Karpas-422 (cell line): ENCODE data around the gene PRCP. TPM values are rescaled to one million over a fixed set of nuclear protein-coding genes. Genes with fewer than 3 reads are reported as not detected.

Experiments
- DNase-seq: peaks from one replicate; pipeline ENCODE4 v3.0.0-alpha.2; 2015
- H2AFZ ChIP-seq: fragments of 200-600 bp; sonication (generic); 2 replicates; pipeline ENCODE4 v1.6.1; 2014; ENCODE audit warnings: antibody characterized with exemption, low read length, mixed read lengths
- H3K27ac ChIP-seq: fragments of 200-600 bp; sonication (generic); 2 replicates; pipeline ENCODE4 v1.5.1; 2014; ENCODE audit warnings: mild to moderate bottlenecking, low read length, moderate library complexity
- H3K27me3 ChIP-seq: fragments of 200-600 bp; sonication (generic); 2 replicates; pipeline ENCODE4 v1.6.1; 2014; ENCODE audit warnings: low read length, mixed read lengths
- H3K36me3 ChIP-seq: fragments of 200-600 bp; sonication (generic); 2 replicates; pipeline ENCODE4 v1.6.1; 2014; ENCODE audit warnings: low read length, mixed read lengths; ENCODE audit not compliant: insufficient read depth
- H3K4me1 ChIP-seq: fragments of 200-600 bp; sonication (generic); 2 replicates; pipeline ENCODE4 v1.6.1; 2014; ENCODE audit warnings: mild to moderate bottlenecking, low read length, mixed read lengths
- H3K4me2 ChIP-seq: fragments of 200-600 bp; sonication (generic); 2 replicates; pipeline ENCODE4 v1.6.1; 2014; ENCODE audit warnings: low read length, low read depth, mild to moderate bottlenecking; ENCODE audit not compliant: poor library complexity, severe bottlenecking
- H3K4me3 ChIP-seq: fragments of 200-600 bp; sonication (generic); 2 replicates; pipeline ENCODE4 v1.5.1; 2014; ENCODE audit warnings: mild to moderate bottlenecking, antibody characterized with exemption, low read length, mixed read lengths
- H3K79me2 ChIP-seq: fragments of 200-600 bp; sonication (generic); 2 replicates; pipeline ENCODE4 v1.6.1; 2014; ENCODE audit warnings: mild to moderate bottlenecking, low read length, mixed read lengths
- H3K9ac ChIP-seq: fragments of 200-600 bp; sonication (generic); 2 replicates; pipeline ENCODE4 v1.6.0; 2014; ENCODE audit warnings: low read length
- H3K9me2 ChIP-seq: fragments of 200-600 bp; sonication (generic), shearing (Covaris generic); replicated peaks from 2 replicates; pipeline ENCODE4 v1.6.0; 2014; ENCODE audit warnings: mild to moderate bottlenecking, low read length, moderate library complexity; ENCODE audit not compliant: insufficient read depth
- H3K9me3 ChIP-seq: fragments of 300-700, 200-600 bp; sonication (generic); 2 replicates; pipeline ENCODE4 v1.6.1; 2014; ENCODE audit warnings: low read length, mixed read lengths
- H4K20me1 ChIP-seq: fragments of 200-600 bp; sonication (generic); 2 replicates; pipeline ENCODE4 v1.6.1; 2014; ENCODE audit warnings: mild to moderate bottlenecking, antibody characterized with exemption, low read length, low read depth; ENCODE audit not compliant: insufficient read depth
- total RNA-seq: library from RNA; depleted of rRNA; stranded (reverse); fragments of >200 nt; shearing (Covaris generic); gene quantifications from 2 replicates; pipeline ENCODE4 v1.2.3, GENCODE V29; 2014; ENCODE audit warnings: low replicate concordance

Gene PRCP
- total RNA-seq, 1 experiment from 2014 or later = 46.1 TPM

DNA sequence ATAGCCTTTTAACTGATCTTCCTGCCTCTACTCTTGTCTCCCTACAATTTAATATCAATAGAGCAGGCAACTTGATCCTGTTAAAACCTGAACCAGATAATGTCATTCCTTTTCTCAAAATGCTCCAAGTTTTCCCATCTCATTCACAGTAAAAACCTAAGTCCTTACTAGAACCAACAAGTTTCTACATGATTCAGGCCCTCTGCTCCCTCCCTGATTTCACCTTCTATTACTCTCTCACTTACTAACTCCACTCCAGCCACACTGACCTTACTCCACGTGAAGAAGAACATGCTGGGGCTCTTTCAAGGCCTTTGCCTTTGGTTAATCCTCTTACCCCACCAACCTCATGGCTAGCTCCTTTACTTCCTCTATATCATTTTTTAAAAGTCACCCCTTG is 71.1 kb downstream of the PRCP start:
- no peaks in the 10 kb centered on the region for H3K79me2 ChIP-seq
- no peak overlapping the region for H3K9ac ChIP-seq
- no peaks in the 10 kb centered on the region for H3K27me3 ChIP-seq
- H3K4me3 ChIP-seq = no peak overlapping the region
- peaks cover 15% of the 10 kb centered on the region for H3K4me1 ChIP-seq
- H3K4me2 ChIP-seq = no peak overlapping the region
- no peak overlapping the region for H2AFZ ChIP-seq
- H3K9me3 ChIP-seq = no peaks in the 10 kb centered on the region
- H3K36me3 ChIP-seq = no peaks in the 10 kb centered on the region
- peaks cover 6% of the 10 kb centered on the region; the same call in 1 of the 2 replicates for H4K20me1 ChIP-seq
- no peaks in the 10 kb centered on the region for H3K9me2 ChIP-seq
- no peak overlapping the region for H3K27ac ChIP-seq
- no peak for DNase-seq

GRCh38 chr11:82828472-82828871 is 71.8 kb downstream of the PRCP start:
- H3K79me2 ChIP-seq = no peaks in the 10 kb centered on the region
- H2AFZ ChIP-seq = no peak overlapping the region
- DNase-seq = no peak
- H3K4me2 ChIP-seq = no peak overlapping the region
- no peaks in the 10 kb centered on the region for H3K36me3 ChIP-seq
- H3K4me1 ChIP-seq = peaks cover 15% of the 10 kb centered on the region
- no peaks in the 10 kb centered on the region for H3K9me3 ChIP-seq
- H4K20me1 ChIP-seq = peaks cover 6% of the 10 kb centered on the region; the same call in 1 of the 2 replicates
- H3K27ac ChIP-seq = no peak overlapping the region
- no peaks in the 10 kb centered on the region for H3K9me2 ChIP-seq
- H3K27me3 ChIP-seq = no peaks in the 10 kb centered on the region
- H3K4me3 ChIP-seq = no peak overlapping the region
- no peak overlapping the region for H3K9ac ChIP-seq

- no peak overlapping the region for H3K27ac ChIP-seq
- peaks cover 9% of the 10 kb centered on the region; the same call in 1 of the 2 replicates for H4K20me1 ChIP-seq
- H3K9ac ChIP-seq = no peak overlapping the region
- no peaks in the 10 kb centered on the region for H3K9me2 ChIP-seq
- peak; percentile 57 for DNase-seq
- no peak overlapping the region for H3K4me3 ChIP-seq
- H3K27me3 ChIP-seq = no peaks in the 10 kb centered on the region
- no peak overlapping the region for H2AFZ ChIP-seq
- no peaks in the 10 kb centered on the region for H3K79me2 ChIP-seq
- no peaks in the 10 kb centered on the region for H3K9me3 ChIP-seq
- H3K4me1 ChIP-seq = peaks cover 15% of the 10 kb centered on the region
- H3K36me3 ChIP-seq = no peaks in the 10 kb centered on the region
- H3K4me2 ChIP-seq = peak overlapping the region; percentile 0
Measured at GRCh38 chr11:82826526-82826925, 73.7 kb downstream of the PRCP start.

- Histone ChIP-seq H3K4me3 (no peak overlapping the region), H3K79me2 (no peaks in the 10 kb centered on the region), H3K27ac (no peak overlapping the region), H2AFZ (no peak overlapping the region), H3K4me1 (peaks cover 15% of the 10 kb centered on the region), H3K36me3 (no peaks in the 10 kb centered on the region), H3K9me2 (no peaks in the 10 kb centered on the region), H3K4me2 (no peak overlapping the region), H3K27me3 (no peaks in the 10 kb centered on the region), H3K9me3 (no peaks in the 10 kb centered on the region), H4K20me1 (peaks cover 9% of the 10 kb centered on the region; the same call in 1 of the 2 replicates), H3K9ac (no peak overlapping the region)
- DNase-seq = no peak
Measured at GRCh38 chr11:82823647-82824619, 76.3 kb downstream of the PRCP start.

- Histone ChIP-seq H4K20me1 (0 out of 2 replicates have a peak, but pooled peaks cover 3% of the 10 kb centered on the region), H3K79me2 (no peaks in the 10 kb centered on the region), H3K9me2 (no peaks in the 10 kb centered on the region), H3K9me3 (no peaks in the 10 kb centered on the region), H3K4me1 (no peaks in the 10 kb centered on the region), H3K4me2 (no peak overlapping the region), H2AFZ (no peak overlapping the region), H3K36me3 (no peaks in the 10 kb centered on the region), H3K4me3 (no peak overlapping the region), H3K27ac (no peak overlapping the region), H3K27me3 (no peaks in the 10 kb centered on the region), H3K9ac (no peak overlapping the region)
- no peak for DNase-seq
Measured at GRCh38 chr11:82818409-82819043, 81.7 kb downstream of the PRCP start.

- Histone ChIP-seq H3K9me2 (no peaks in the 10 kb centered on the region), H3K27ac (no peak overlapping the region), H3K79me2 (no peaks in the 10 kb centered on the region), H3K9ac (no peak overlapping the region), H4K20me1 (no peaks in the 10 kb centered on the region), H3K4me1 (no peaks in the 10 kb centered on the region), H3K27me3 (no peaks in the 10 kb centered on the region), H3K9me3 (no peaks in the 10 kb centered on the region), H3K36me3 (no peaks in the 10 kb centered on the region), H3K4me3 (no peak overlapping the region), H2AFZ (no peak overlapping the region), H3K4me2 (no peak overlapping the region)
- no peak for DNase-seq
Measured at GRCh38 chr11:82815406-82815805, 84.8 kb downstream of the PRCP start.

DNA sequence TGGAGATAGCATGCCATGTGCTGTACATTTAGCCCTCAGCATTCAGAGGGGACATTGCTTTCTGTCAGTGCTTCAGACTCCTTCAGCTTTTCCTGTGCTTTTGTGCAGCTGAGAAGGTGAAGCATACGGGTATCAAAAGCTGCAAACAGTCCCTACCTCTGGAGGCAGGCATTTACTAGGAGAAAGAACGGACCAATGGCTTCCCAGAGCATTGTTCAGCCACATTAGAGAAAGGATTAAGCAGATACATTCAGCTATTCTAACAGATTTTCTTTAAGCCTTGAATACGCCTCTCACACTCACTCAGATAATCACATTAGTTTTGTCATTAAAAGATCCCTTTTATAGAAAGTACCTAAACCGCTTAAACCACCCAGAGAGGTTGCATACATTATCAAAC is 85.9 kb downstream of the PRCP start:
- Histone ChIP-seq H4K20me1 (no peaks in the 10 kb centered on the region), H3K4me2 (no peak overlapping the region), H3K9ac (no peak overlapping the region), H3K79me2 (no peaks in the 10 kb centered on the region), H3K4me1 (no peaks in the 10 kb centered on the region), H3K36me3 (no peaks in the 10 kb centered on the region), H3K9me2 (no peaks in the 10 kb centered on the region), H3K27ac (no peak overlapping the region), H3K9me3 (no peaks in the 10 kb centered on the region), H3K4me3 (no peak overlapping the region), H2AFZ (no peak overlapping the region), H3K27me3 (no peaks in the 10 kb centered on the region)
- DNase-seq = no peak

- no peak overlapping the region for H3K9ac ChIP-seq
- H3K4me1 ChIP-seq = no peaks in the 10 kb centered on the region
- H3K4me3 ChIP-seq = no peak overlapping the region
- H3K79me2 ChIP-seq = no peaks in the 10 kb centered on the region
- no peaks in the 10 kb centered on the region for H3K9me3 ChIP-seq
- no peaks in the 10 kb centered on the region for H3K9me2 ChIP-seq
- no peak for DNase-seq
- no peak overlapping the region for H3K27ac ChIP-seq
- H3K36me3 ChIP-seq = no peaks in the 10 kb centered on the region
- H3K4me2 ChIP-seq = no peak overlapping the region
- H3K27me3 ChIP-seq = no peaks in the 10 kb centered on the region
- H4K20me1 ChIP-seq = no peaks in the 10 kb centered on the region
- no peak overlapping the region for H2AFZ ChIP-seq
Measured at GRCh38 chr11:82811369-82811768, 88.9 kb downstream of the PRCP start.
